HepG2 (cell line): Measurements from ENCODE around the gene TP53.

ENCODE experiments used
- TCF12 ChIP-seq, 2 experiments: fragments of 450-650 bp in 1 of 2; sonication (generic) in 1 of 2; formaldehyde crosslinking in 1 of 2; IDR thresholded peaks; 2 replicates each; pipeline versions ENCODE4 v1.6.1 to v1.8.0; 2017 to 2022; ENCODE audit warnings: antibody characterized with exemption in 1 of 2, mild to moderate bottlenecking in 1 of 2, missing genetic modification reagents in 1 of 2, moderate library complexity in 1 of 2
- XBP1 ChIP-seq: sonication (generic); formaldehyde crosslinking; IDR thresholded peaks from 2 replicates; pipeline ENCODE4 v1.5.0; 2020; ENCODE audit warnings: missing genetic modification reagents

GRCh38 chr17:7633093-7633492 is 54.2 kb downstream of the TP53 start:
- TF ChIP-seq XBP1 (no peak), TCF12 (IDR thresholded peaks at IDR 0.05) (no peak), TCF12 (CRISPR knock-in tag; IDR thresholded peaks at IDR 0.05) (no peak)
